Neural progenitor cell (in vitro differentiated cells): Measurements from ENCODE around the gene RAPGEF4.

Experiments used
- EZH2 ChIP-seq: fragments of 200-600 bp; sonication (generic); IDR thresholded peaks from 2 replicates; pipeline ENCODE4 v1.6.1; 2017; ENCODE audit warnings: antibody characterized with exemption, mild to moderate bottlenecking, moderate library complexity
- TF ChIP-seq, protein P1 (sequence below): fragments of 200-600 bp; sonication (generic); IDR thresholded peaks from 2 replicates; pipeline ENCODE4 v1.5.1; 2017; ENCODE audit warnings: antibody characterized with exemption, mild to moderate bottlenecking

- TF ChIP-seq, protein P1, sequence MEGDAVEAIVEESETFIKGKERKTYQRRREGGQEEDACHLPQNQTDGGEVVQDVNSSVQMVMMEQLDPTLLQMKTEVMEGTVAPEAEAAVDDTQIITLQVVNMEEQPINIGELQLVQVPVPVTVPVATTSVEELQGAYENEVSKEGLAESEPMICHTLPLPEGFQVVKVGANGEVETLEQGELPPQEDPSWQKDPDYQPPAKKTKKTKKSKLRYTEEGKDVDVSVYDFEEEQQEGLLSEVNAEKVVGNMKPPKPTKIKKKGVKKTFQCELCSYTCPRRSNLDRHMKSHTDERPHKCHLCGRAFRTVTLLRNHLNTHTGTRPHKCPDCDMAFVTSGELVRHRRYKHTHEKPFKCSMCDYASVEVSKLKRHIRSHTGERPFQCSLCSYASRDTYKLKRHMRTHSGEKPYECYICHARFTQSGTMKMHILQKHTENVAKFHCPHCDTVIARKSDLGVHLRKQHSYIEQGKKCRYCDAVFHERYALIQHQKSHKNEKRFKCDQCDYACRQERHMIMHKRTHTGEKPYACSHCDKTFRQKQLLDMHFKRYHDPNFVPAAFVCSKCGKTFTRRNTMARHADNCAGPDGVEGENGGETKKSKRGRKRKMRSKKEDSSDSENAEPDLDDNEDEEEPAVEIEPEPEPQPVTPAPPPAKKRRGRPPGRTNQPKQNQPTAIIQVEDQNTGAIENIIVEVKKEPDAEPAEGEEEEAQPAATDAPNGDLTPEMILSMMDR, result no peak
- TF ChIP-seq EZH2, result no peak
Observed at GRCh38 chr2:172964511-172965139, 229.0 kb downstream of the RAPGEF4 start.
